GM13976 (cell line): ENCODE data around the gene ELMOD1.

Experiments used
- DNase-seq: peaks from one replicate; pipeline ENCODE4 v3.0.0; 2012; ENCODE audit warnings: low spot score
- in situ Hi-C: fragments of 300-500 bp; cut with MboI; formaldehyde crosslinking; loops from one replicate; pipeline ENCODE4 v1.12.0; 2022; ENCODE audit warnings: low sequenced_read_pairs, mixed read lengths, inconsistent platforms; ENCODE audit not compliant: unreplicated experiment
- TF ChIP-seq, protein P1 (sequence below): IDR thresholded peaks from 2 replicates; pipeline ENCODE4 v1.5.1; 2012; ENCODE audit warnings: borderline replicate concordance, mild to moderate bottlenecking; ENCODE audit not compliant: insufficient read depth; ENCODE audit errors: extremely low read depth, missing control alignments, control extremely low read depth

ELMOD1 gene

DNA sequence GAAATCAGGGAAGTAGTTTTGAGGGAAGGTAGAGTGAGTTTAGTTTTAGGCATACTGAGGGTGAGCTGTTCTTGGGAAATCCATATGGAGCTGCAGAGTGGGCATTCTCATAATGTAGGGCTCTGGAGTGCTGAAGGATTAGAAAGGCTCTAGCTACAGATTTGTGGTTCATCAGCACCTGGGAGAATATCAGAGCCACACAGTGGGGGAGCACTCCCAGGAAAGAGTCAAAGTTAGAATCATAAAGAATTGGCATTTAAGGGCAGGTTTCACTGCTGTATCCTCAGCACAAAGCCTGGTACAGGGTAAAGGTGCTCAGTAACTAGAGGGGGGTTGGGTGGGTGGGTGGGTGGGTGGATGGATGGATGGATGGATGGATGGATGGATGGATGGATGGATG lies 68.4 kb downstream of the ELMOD1 start:
- TF ChIP-seq, protein P1, sequence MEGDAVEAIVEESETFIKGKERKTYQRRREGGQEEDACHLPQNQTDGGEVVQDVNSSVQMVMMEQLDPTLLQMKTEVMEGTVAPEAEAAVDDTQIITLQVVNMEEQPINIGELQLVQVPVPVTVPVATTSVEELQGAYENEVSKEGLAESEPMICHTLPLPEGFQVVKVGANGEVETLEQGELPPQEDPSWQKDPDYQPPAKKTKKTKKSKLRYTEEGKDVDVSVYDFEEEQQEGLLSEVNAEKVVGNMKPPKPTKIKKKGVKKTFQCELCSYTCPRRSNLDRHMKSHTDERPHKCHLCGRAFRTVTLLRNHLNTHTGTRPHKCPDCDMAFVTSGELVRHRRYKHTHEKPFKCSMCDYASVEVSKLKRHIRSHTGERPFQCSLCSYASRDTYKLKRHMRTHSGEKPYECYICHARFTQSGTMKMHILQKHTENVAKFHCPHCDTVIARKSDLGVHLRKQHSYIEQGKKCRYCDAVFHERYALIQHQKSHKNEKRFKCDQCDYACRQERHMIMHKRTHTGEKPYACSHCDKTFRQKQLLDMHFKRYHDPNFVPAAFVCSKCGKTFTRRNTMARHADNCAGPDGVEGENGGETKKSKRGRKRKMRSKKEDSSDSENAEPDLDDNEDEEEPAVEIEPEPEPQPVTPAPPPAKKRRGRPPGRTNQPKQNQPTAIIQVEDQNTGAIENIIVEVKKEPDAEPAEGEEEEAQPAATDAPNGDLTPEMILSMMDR: no peak
- DNase-seq: no peak
- in situ Hi-C loops: no loop called here

DNA sequence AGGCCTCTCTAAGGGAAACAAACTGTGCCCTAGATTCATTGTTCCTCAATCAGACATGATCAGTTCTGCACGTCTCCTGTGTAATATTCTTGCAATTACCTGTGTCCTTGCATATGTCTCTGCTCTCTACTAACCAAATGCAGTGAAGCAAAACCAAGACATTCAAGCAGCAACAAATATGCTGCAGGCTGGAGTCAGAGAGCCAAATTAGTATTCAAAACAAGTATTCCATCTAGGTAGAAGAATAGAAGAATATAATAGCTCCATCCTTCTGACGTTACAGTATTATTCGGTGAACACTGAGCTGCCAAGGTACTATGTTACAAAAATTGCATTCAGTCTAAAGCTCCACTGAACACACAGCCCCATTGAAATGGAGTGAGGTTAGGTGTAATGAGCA lies 69.1 kb downstream of the ELMOD1 start:
- TF ChIP-seq, protein P1: no peak
- in situ Hi-C loops: no loop called here
- no peak for DNase-seq

DNA sequence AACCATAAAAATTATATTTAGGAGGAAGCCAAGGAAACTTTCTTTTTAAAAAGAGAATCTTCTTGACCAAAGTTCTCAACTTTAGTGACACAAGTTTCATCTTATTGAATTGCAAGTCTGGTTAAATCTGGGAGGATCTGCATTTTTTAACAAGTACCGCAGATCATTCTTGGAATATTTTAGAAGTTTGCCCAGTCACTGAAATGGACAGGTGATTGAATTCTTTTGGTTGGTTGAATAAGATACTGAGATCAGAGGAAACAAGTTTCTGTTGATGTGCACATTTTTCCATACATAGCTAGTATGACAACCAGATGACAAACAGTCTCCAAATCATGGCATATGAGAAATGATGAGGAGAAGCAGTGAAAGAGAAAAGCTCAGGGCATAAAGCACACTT lies 70.7 kb downstream of the ELMOD1 start:
- no peak for DNase-seq
- in situ Hi-C loops: no loop called here
- TF ChIP-seq, protein P1: no peak

DNA sequence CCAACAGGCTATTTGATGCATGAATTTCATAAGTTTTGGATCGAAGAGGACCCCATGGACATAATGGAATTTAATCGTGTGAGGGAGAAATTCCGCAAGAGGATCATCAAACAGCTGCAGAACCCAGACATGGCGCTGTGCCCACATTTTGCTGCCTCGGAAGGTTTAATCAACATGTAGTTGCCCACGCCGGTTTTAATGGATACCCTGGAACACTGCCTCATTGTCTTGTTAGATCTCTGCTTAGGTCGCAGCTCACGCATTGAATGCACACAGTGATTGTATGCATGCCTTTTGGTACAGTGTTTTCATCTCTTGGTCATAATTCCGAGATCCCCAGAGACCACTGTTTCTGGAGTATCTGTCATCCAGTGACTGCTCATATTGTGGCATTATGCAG lies 74.1 kb downstream of the ELMOD1 start:
- in situ Hi-C loops: no loop called here
- no peak for DNase-seq
- TF ChIP-seq, protein P1: no peak

DNA sequence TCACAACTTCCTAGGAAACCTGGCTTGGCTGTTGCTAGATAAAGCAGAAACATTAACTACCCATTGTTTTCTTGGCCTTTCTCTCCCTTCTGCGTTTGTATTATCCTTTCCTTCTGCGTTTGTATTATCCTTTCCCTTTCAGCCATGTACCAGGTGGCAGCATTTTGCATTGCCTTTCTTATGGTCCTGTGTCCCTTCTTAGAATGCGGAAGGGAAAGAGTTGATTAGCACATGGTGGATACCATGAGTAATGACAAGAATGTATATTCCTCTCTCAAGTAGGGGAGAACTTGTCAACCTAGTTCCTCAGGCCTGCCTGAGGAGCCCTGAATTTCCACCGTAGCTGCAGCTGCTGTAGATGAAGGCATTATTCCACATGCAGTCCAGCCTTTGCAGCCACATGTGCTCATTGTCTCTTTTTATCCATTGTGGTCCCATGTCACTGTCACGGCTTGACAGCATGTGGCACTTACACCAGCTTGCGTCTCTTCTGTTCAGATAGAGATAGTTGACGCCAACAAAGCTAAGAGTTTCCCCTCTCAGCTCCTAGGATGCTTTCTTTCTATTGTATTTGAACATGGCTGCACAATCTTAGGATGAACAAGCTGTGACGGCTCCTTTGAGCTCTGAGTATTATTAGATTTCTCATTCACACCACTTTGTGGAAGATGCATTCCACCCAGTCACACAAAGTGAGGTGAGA lies 76.1 kb downstream of the ELMOD1 start:
- DNase-seq: no peak
- in situ Hi-C loops: no loop called here
- TF ChIP-seq, protein P1: no peak

DNA sequence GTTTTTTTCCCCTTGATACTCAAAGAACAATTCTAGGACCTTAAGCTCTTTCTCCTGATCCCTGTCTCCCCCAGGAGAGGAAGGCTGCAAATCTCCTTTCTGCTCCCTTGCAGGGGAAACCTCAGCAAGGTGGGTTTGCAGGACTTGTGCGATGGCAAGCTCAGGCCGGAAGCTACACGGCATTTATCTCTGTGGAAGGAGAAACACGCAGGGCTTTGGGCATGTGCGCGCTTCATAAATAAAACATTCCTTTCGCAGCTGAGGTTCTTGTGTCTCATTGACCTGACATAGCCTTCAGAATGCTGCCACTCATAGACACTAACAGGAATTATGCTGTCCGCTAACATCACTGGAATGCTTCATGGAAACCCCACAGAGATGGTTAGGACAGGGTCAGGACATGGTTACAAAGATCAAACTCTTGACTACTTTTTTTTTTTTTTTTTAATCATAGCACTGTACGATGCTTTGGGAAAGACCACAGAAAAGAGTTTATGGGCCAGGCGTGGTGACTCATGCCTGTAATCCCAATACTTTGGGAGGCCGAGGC lies 78.3 kb downstream of the ELMOD1 start:
- no peak for DNase-seq
- in situ Hi-C loops: no loop called here
- TF ChIP-seq, protein P1: no peak

DNA sequence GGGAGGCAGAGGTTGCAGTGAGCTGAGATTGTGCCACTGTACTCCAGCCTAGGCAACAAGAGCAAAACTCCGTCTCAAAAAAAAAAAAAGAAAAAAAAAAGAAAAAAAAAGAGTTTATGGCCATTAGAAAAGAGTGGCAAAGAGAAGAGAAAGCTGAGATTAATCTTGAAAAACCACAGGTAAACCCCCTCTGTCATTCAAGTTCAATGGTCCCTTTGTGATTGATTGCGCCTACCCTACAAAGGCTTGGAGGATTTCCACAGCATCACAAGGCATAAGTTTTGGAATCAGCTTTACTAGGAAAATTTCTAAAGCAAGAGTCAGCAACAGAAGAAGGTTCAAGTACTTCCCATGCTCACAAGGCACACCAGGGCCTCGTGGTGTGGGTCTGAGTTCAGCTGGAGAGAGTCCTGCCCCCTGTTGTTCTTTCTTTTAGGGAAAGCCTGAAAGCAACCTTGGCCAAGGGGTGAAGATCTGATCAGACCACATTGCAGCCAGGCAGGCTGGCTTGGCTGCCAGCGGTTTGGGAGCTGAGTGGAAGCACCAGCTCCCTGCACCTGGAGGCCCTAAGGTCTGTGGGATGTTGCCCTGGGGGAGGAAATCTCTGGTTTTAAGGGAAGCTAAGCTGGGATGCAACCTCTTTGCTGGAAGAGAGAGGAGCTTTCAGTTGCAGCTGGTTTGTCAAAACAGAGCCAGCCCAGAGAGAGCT lies 79.1 kb downstream of the ELMOD1 start:
- in situ Hi-C loops: no loop called here
- no peak for DNase-seq
- TF ChIP-seq, protein P1: no peak
